ENCODE results near the gene MAP3K14.

DNA sequence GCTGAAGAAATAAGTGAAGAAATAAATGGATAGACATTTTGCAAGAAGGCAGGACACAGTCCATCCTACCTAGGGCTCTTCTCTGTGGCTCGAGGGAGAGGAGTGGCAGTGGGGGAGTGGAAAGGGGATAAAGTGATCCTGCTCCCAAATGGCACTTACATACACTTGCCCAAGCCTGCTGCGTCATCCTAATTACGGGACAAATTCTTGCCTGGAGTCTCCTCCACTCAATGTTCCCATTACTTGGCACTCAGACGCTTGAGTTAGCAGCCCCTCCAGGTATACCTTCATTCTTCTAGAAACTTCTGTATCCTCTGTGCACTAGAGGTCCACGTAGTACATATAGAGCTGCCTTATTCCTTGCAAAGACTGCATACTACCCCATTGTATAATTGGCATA is 15.7 kb upstream of the MAP3K14 start:
- TF ChIP-seq CTCF (IDR thresholded peaks at IDR 0.05; ENCODE audit: low read depth, low read length) (no peak), EZH2phosphoT487 (IDR thresholded peaks at IDR 0.05; ENCODE audit: low read depth) (no peak)
